Dendritic cell treated with granulocyte-macrophage colony-stimulating factor and Interleukin-4, amounts not matched to agents 40 ng/mL and 50 ng/mL, for 4 days (primary cell): ENCODE data around the gene CMKLR1.

ENCODE experiments used
- H3K27ac Mint-ChIP-seq: one replicate; pipeline ENCODE4 v1.8.0; 2022; ENCODE audit warnings: mild to moderate bottlenecking, mixed read lengths
- H3K27me3 Mint-ChIP-seq: one replicate; pipeline ENCODE4 v1.8.0; 2022; ENCODE audit warnings: mild to moderate bottlenecking, mixed read lengths
- H3K36me3 Mint-ChIP-seq: one replicate; pipeline ENCODE4 v1.8.0; 2022; ENCODE audit warnings: low read depth, mixed read lengths
- H3K4me1 Mint-ChIP-seq: one replicate; pipeline ENCODE4 v1.8.0; 2022; ENCODE audit warnings: low read depth, mixed read lengths
- H3K4me3 Mint-ChIP-seq: one replicate; pipeline ENCODE4 v1.8.0; 2022; ENCODE audit warnings: mild to moderate bottlenecking, moderate library complexity, mixed read lengths
- H3K9me3 Mint-ChIP-seq: one replicate; pipeline ENCODE4 v1.8.0; 2022; ENCODE audit warnings: mixed read lengths
- intact Hi-C: fragments of 100-400 bp; cut with micrococcal nuclease; formaldehyde crosslinking; loops from one replicate; pipeline ENCODE4 v1.15.0; 2022

CMKLR1 gene

GRCh38 chr12:108301346-108301745, 37.8 kb downstream of the CMKLR1 start:
- intact Hi-C loops: no loop called here
- Mint-ChIP-seq H3K27me3 (peaks cover 9% of the 10 kb centered on the region), H3K9me3 (no peaks in the 10 kb centered on the region), H3K36me3 (peaks cover 97% of the 10 kb centered on the region), H3K4me1 (peaks cover 99% of the 10 kb centered on the region), H3K27ac (peak overlapping the region; percentile 51), H3K4me3 (no peak overlapping the region)

GRCh38 chr12:108299980-108300696, 39.0 kb downstream of the CMKLR1 start:
- intact Hi-C loops: loop anchor here (5.0 kb wide), 2 partner anchors 32 to 157 kb away; no protein-coding TSS in a partner anchor
- no peak overlapping the region for H3K4me3 Mint-ChIP-seq
- H3K27me3 Mint-ChIP-seq: peaks cover 15% of the 10 kb centered on the region
- H3K4me1 Mint-ChIP-seq: peaks cover 99% of the 10 kb centered on the region
- H3K36me3 Mint-ChIP-seq: peaks cover 97% of the 10 kb centered on the region
- peak overlapping the region; percentile 75 for H3K27ac Mint-ChIP-seq
- no peaks in the 10 kb centered on the region for H3K9me3 Mint-ChIP-seq

GRCh38 chr12:108299516-108299915, 39.6 kb downstream of the CMKLR1 start:
- Mint-ChIP-seq H3K27ac (peak overlapping the region; percentile 75), H3K4me1 (peaks cover 96% of the 10 kb centered on the region), H3K36me3 (peaks cover 97% of the 10 kb centered on the region), H3K27me3 (peaks cover 16% of the 10 kb centered on the region), H3K4me3 (no peak overlapping the region), H3K9me3 (no peaks in the 10 kb centered on the region)
- intact Hi-C loops: loop anchor here (5.0 kb wide), 2 partner anchors 33 to 158 kb away; no protein-coding TSS in a partner anchor

- H3K27me3 Mint-ChIP-seq: peaks cover 14% of the 10 kb centered on the region
- H3K4me1 Mint-ChIP-seq: peaks cover 91% of the 10 kb centered on the region
- H3K9me3 Mint-ChIP-seq: no peaks in the 10 kb centered on the region
- intact Hi-C loops: loop anchor here (5.0 kb wide), 2 partner anchors 33 to 158 kb away; no protein-coding TSS in a partner anchor
- peaks cover 97% of the 10 kb centered on the region for H3K36me3 Mint-ChIP-seq
- peak overlapping the region; percentile 75 for H3K27ac Mint-ChIP-seq
- no peak overlapping the region for H3K4me3 Mint-ChIP-seq
These were observed 40.3 kb downstream of the CMKLR1 start for GRCh38 chr12:108298761-108299275.

- peaks cover 14% of the 10 kb centered on the region for H3K27me3 Mint-ChIP-seq
- H3K27ac Mint-ChIP-seq: peak overlapping the region; percentile 75
- H3K36me3 Mint-ChIP-seq: peaks cover 98% of the 10 kb centered on the region
- intact Hi-C loops: loop anchor here (5.0 kb wide), 2 partner anchors 34 to 159 kb away; no protein-coding TSS in a partner anchor
- peaks cover 91% of the 10 kb centered on the region for H3K4me1 Mint-ChIP-seq
- no peaks in the 10 kb centered on the region for H3K9me3 Mint-ChIP-seq
- H3K4me3 Mint-ChIP-seq: peak overlapping the region; percentile 69
These were observed 41.0 kb downstream of the CMKLR1 start for GRCh38 chr12:108297895-108298760.

- Mint-ChIP-seq H3K27ac (peak overlapping the region; percentile 75), H3K4me1 (peaks cover 87% of the 10 kb centered on the region), H3K36me3 (peaks cover 98% of the 10 kb centered on the region), H3K9me3 (no peaks in the 10 kb centered on the region), H3K27me3 (peaks cover 16% of the 10 kb centered on the region), H3K4me3 (peak overlapping the region; percentile 69)
- intact Hi-C loops: loop anchor here (5.0 kb wide), 2 partner anchors 35 to 160 kb away; no protein-coding TSS in a partner anchor
These were observed 41.7 kb downstream of the CMKLR1 start for GRCh38 chr12:108297424-108297823.

GRCh38 chr12:108296945-108297344, 42.2 kb downstream of the CMKLR1 start:
- H3K4me3 Mint-ChIP-seq: no peak overlapping the region
- peaks cover 21% of the 10 kb centered on the region for H3K27me3 Mint-ChIP-seq
- H3K4me1 Mint-ChIP-seq: peaks cover 87% of the 10 kb centered on the region
- H3K27ac Mint-ChIP-seq: no peak overlapping the region
- peaks cover 98% of the 10 kb centered on the region for H3K36me3 Mint-ChIP-seq
- H3K9me3 Mint-ChIP-seq: no peaks in the 10 kb centered on the region
- intact Hi-C loops: loop anchor here (5.0 kb wide), 2 partner anchors 35 to 160 kb away; no protein-coding TSS in a partner anchor

GRCh38 chr12:108295641-108296040, 43.5 kb downstream of the CMKLR1 start:
- Mint-ChIP-seq H3K27me3 (peaks cover 26% of the 10 kb centered on the region), H3K9me3 (no peaks in the 10 kb centered on the region), H3K36me3 (peaks cover 98% of the 10 kb centered on the region), H3K4me1 (peaks cover 82% of the 10 kb centered on the region), H3K27ac (peak overlapping the region; percentile 40), H3K4me3 (no peak overlapping the region)
- intact Hi-C loops: loop anchor here (5.0 kb wide), 2 partner anchors 37 to 162 kb away; no protein-coding TSS in a partner anchor

- H3K27ac Mint-ChIP-seq: no peak overlapping the region
These were observed 49.6 kb downstream of the CMKLR1 start for GRCh38 chr12:108289350-108290161.

GRCh38 chr12:108287227-108287626, 51.9 kb downstream of the CMKLR1 start:
- H3K4me3 Mint-ChIP-seq: no peak overlapping the region
- peak overlapping the region; percentile 30 for H3K27ac Mint-ChIP-seq
- no peaks in the 10 kb centered on the region for H3K9me3 Mint-ChIP-seq
- peaks cover 22% of the 10 kb centered on the region for H3K27me3 Mint-ChIP-seq
- H3K4me1 Mint-ChIP-seq: peaks cover 76% of the 10 kb centered on the region
- H3K36me3 Mint-ChIP-seq: peaks cover 55% of the 10 kb centered on the region
- intact Hi-C loops: no loop called here

More at GRCh38 chr12:108289350-108290161, 49.6 kb downstream of the CMKLR1 start:
- intact Hi-C loops: no loop called here
- peaks cover 68% of the 10 kb centered on the region for H3K4me1 Mint-ChIP-seq
- peaks cover 24% of the 10 kb centered on the region for H3K27me3 Mint-ChIP-seq
- H3K9me3 Mint-ChIP-seq: no peaks in the 10 kb centered on the region
- H3K36me3 Mint-ChIP-seq: peaks cover 79% of the 10 kb centered on the region
- no peak overlapping the region for H3K4me3 Mint-ChIP-seq

GRCh38 chr12:108285016-108285415, 54.1 kb downstream of the CMKLR1 start:
- H3K9me3 Mint-ChIP-seq: no peaks in the 10 kb centered on the region
- no peak overlapping the region for H3K27ac Mint-ChIP-seq
- peaks cover 71% of the 10 kb centered on the region for H3K4me1 Mint-ChIP-seq
- peaks cover 23% of the 10 kb centered on the region for H3K27me3 Mint-ChIP-seq
- peaks cover 33% of the 10 kb centered on the region for H3K36me3 Mint-ChIP-seq
- intact Hi-C loops: no loop called here
- H3K4me3 Mint-ChIP-seq: no peak overlapping the region

- peaks cover 62% of the 10 kb centered on the region for H3K4me1 Mint-ChIP-seq
- peaks cover 26% of the 10 kb centered on the region for H3K27me3 Mint-ChIP-seq
- no peak overlapping the region for H3K4me3 Mint-ChIP-seq
- intact Hi-C loops: no loop called here
- no peak overlapping the region for H3K27ac Mint-ChIP-seq
- peaks cover 25% of the 10 kb centered on the region for H3K36me3 Mint-ChIP-seq
- no peaks in the 10 kb centered on the region for H3K9me3 Mint-ChIP-seq
These were observed 54.9 kb downstream of the CMKLR1 start for GRCh38 chr12:108284163-108284562.

- Mint-ChIP-seq H3K9me3 (no peaks in the 10 kb centered on the region), H3K4me3 (no peak overlapping the region), H3K36me3 (peaks cover 10% of the 10 kb centered on the region), H3K27me3 (peaks cover 23% of the 10 kb centered on the region), H3K27ac (no peak overlapping the region), H3K4me1 (peaks cover 50% of the 10 kb centered on the region)
- intact Hi-C loops: no loop called here
These were observed 56.4 kb downstream of the CMKLR1 start for GRCh38 chr12:108282676-108283075.
